Thoracic aorta (tissue), 2 donors: Measurements from ENCODE around the gene ATF2. TPM values are rescaled to one million over a fixed set of nuclear protein-coding genes. Genes with fewer than 3 reads are reported as not detected.

Experiments used
- ATAC-seq: fragments of 150-250 bp; one replicate; pipeline ENCODE4 v1.8.0; 2017; ENCODE audit warnings: low read depth; ENCODE audit not compliant: insufficient number of reproducible peaks, low FRiP score
- DNase-seq: peaks from one replicate; pipeline ENCODE4 v3.0.0-alpha.2; 2020; ENCODE audit warnings: low spot score
- H3K27ac ChIP-seq, 2 donors: fragments of 200-600 bp; sonication (generic); 1 replicate in 1 of 2; 2 replicates in 1 of 2; pipeline ENCODE4 v1.5.1; 2016; ENCODE audit warnings: mild to moderate bottlenecking in 2 of 2, moderate library complexity in 2 of 2
- H3K27me3 ChIP-seq: fragments of 200-600 bp; sonication (generic); replicated peaks from 2 replicates; pipeline ENCODE4 v1.6.0; 2016; ENCODE audit warnings: mild to moderate bottlenecking; ENCODE audit not compliant: insufficient read depth
- H3K36me3 ChIP-seq: fragments of 200-600 bp; sonication (generic); one replicate; pipeline ENCODE4 v1.5.1; 2016
- H3K4me1 ChIP-seq, 2 donors: fragments of 200-600 bp; sonication (generic); 1 replicate in 1 of 2; 2 replicates in 1 of 2; pipeline versions ENCODE4 v1.5.1 to v1.6.0; 2016; ENCODE audit warnings: low read depth in 2 of 2, mild to moderate bottlenecking in 1 of 2; ENCODE audit not compliant: control insufficient read depth in 1 of 2
- H3K4me3 ChIP-seq: fragments of 200-600 bp; sonication (generic); 2 replicates; pipeline ENCODE4 v1.5.1; 2016; ENCODE audit warnings: mild to moderate bottlenecking
- H3K9me3 ChIP-seq: fragments of 200-600 bp; sonication (generic); 2 replicates; pipeline ENCODE4 v1.5.1; 2016
- CTCF ChIP-seq: fragments of 200-600 bp; sonication (generic); IDR thresholded peaks from one replicate; pipeline ENCODE4 v1.5.1; 2019; ENCODE audit warnings: antibody characterized with exemption
- total RNA-seq, 2 donors: library from RNA; depleted of rRNA; stranded (reverse); fragments of >200 nt; gene quantifications; one replicate each; pipeline versions ENCODE4 v1.1.0 to v1.2.3, GENCODE V29; 2016

The ATF2 gene
- total RNA-seq, 2 donors from 2014 or later, result 58.9 to 62.6 TPM

DNA sequence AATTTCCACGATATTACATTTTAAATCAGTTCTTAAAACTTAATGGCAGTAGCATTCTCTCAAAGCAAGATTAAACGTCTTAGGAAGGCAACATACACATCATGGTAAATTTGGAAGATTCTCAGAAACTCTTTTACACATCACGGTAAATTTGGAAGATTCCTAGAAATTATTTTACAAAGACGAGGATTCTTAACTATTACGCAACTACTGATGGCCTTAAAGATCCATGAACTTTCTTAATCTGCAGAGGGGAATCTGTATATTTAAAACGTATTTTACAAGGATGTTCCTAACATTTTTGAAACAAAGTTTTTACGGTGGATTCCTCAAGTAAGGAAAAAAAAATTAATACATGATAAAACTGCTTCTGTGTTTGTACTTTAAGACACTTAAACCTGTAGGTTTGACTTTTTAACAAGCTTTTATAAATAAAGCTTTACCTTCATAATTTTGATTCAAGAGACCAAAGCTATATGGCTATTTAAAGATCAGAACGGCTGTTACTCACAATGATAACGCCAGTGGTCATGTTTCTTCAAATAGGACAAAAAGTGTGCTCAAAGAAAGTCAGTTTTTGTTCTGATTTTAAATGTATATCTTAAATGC is 1.7 kb downstream of the ATF2 start:
- no peak for TF ChIP-seq CTCF
- no peak for DNase-seq
- ATAC-seq, result no peak
- H3K9me3 ChIP-seq, result no peaks in the 10 kb centered on the region
- H3K27ac ChIP-seq, result peak overlapping the region in 1 of 2 donors; percentile 88
- peaks cover 24 to 26% of the 10 kb centered on the region in 2 donors for H3K4me1 ChIP-seq
- H3K27me3 ChIP-seq, result no peaks in the 10 kb centered on the region
- H3K36me3 ChIP-seq, result peaks cover 3% of the 10 kb centered on the region
- peak overlapping the region; percentile 89 for H3K4me3 ChIP-seq

- H3K27ac ChIP-seq, result no peak overlapping the region
Observed at GRCh38 chr2:175164235-175164634, 3.8 kb downstream of the ATF2 start.

DNA sequence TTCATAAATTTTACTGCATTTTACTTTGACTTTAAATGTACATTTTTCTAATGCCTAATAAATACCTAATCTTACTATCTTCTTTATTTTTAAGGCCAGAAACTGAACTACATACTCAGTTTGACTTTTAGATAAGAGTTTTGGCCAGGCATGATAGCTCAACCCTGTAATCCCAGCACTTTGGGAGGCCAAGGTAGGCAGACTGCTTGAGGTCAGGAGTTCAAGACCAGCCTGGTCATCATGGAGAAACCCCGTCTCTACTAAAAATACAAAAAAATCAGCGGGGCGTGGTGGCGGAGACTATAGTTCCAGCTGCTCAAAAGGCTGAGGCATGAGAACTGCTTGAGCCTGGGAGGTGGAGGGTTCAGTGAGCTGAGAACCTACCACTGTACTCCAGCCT is 9.1 kb downstream of the ATF2 start:
- DNase-seq (no peak), ATAC-seq (no peak)
- Histone ChIP-seq H3K27ac (no peak overlapping the region), H3K4me3 (no peak overlapping the region), H3K36me3 (no peaks in the 10 kb centered on the region), H3K4me1 (peaks cover 0 to 17% of the 10 kb centered on the region in 2 donors), H3K9me3 (no peaks in the 10 kb centered on the region), H3K27me3 (no peaks in the 10 kb centered on the region)
- TF ChIP-seq CTCF, result no peak

More at GRCh38 chr2:175164235-175164634, 3.8 kb downstream of the ATF2 start:
- ATAC-seq (no peak), DNase-seq (no peak)
- TF ChIP-seq CTCF, result no peak
- Histone ChIP-seq H3K27me3 (no peaks in the 10 kb centered on the region), H3K4me1 (peaks cover 19 to 20% of the 10 kb centered on the region in 2 donors), H3K36me3 (peaks cover 3% of the 10 kb centered on the region), H3K4me3 (no peak overlapping the region), H3K9me3 (no peaks in the 10 kb centered on the region)

DNA sequence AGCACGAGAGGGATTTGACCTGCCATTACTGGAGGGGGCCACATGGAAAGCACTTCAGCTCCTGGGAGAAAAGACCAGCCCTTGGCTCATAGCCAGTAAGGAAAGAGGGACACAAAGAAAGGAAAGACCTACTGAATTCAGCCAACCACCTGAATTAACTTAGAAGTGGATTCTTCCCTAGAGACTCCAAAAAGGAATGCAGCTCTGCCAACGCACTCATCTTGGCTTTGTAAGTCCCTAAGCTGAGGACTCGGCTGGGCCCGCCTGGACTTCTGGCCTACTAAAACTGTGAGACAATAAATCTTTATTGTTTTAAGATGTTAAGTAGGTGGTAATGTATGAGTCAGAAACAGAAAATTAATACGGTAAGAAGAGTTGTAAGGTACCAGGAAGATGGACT is 11.5 kb downstream of the ATF2 start:
- H3K9me3 ChIP-seq, result no peaks in the 10 kb centered on the region
- ATAC-seq (no peak), DNase-seq (no peak)
- no peaks in the 10 kb centered on the region for H3K36me3 ChIP-seq
- no peak overlapping the region for H3K27ac ChIP-seq
- H3K27me3 ChIP-seq, result no peaks in the 10 kb centered on the region
- no peak overlapping the region for H3K4me3 ChIP-seq
- TF ChIP-seq CTCF, result no peak
- H3K4me1 ChIP-seq, result peaks cover 5 to 33% of the 10 kb centered on the region in 2 donors

DNA sequence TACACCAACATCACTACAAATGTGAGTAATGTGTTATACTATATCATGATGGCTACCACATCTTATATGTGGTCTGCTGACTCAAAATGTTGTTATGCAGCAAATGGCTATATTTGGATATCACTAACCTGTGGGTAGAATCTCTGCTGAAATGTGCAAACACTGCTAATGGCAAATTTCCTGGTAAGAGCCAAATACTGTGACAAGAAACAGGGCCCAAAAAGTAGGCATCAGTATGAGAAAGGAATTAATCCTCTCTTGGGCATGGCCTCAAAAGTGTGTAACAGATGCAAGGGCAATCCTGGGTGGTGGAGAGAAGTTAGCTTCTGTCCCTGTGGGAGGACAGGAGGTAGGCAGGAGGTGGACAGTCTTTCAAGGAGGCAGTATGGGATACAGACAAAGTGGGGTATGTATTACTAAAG is 13.3 kb downstream of the ATF2 start:
- no peaks in the 10 kb centered on the region for H3K36me3 ChIP-seq
- no peak for TF ChIP-seq CTCF
- no peak for ATAC-seq
- H3K9me3 ChIP-seq, result no peaks in the 10 kb centered on the region
- no peak overlapping the region for H3K27ac ChIP-seq
- H3K4me3 ChIP-seq, result no peak overlapping the region
- DNase-seq, result no peak
- peaks cover 10 to 34% of the 10 kb centered on the region in 2 donors for H3K4me1 ChIP-seq
- H3K27me3 ChIP-seq, result no peaks in the 10 kb centered on the region
